A549 (cell line): ENCODE measurements around the gene PLEKHH2.

Source experiments
- CEBPB ChIP-seq, 2 experiments: fragments of >200 bp in 1 of 2; sonication (Bioruptor Twin) in 1 of 2; formaldehyde crosslinking in 1 of 2; IDR thresholded peaks; 2 replicates each; pipeline ENCODE4 v1.6.1; 2012 to 2016
- CHD4 ChIP-seq: fragments of 200-600 bp; sonication (generic); IDR thresholded peaks from 2 replicates; pipeline ENCODE4 v1.6.1; 2016; ENCODE audit warnings: antibody characterized with exemption, mild to moderate bottlenecking, borderline replicate concordance
- EHMT2 ChIP-seq: fragments of 200-600 bp; sonication (generic); IDR thresholded peaks from 2 replicates; pipeline ENCODE4 v1.6.1; 2016; ENCODE audit warnings: antibody characterized with exemption, low read depth, mild to moderate bottlenecking, moderate library complexity
- EP300 ChIP-seq, 2 experiments: fragments of >200 bp; sonication (Bioruptor Twin); formaldehyde crosslinking; IDR thresholded peaks; 2 replicates in 1 of 2; 3 replicates in 1 of 2; pipeline ENCODE4 v1.6.1; 2016 to 2017
- HDAC2 ChIP-seq: fragments of 200-600 bp; sonication (generic); IDR thresholded peaks from 2 replicates; pipeline ENCODE4 v1.6.1; 2016
- KDM1A ChIP-seq: fragments of 200-600 bp; sonication (generic); IDR thresholded peaks from 2 replicates; pipeline ENCODE4 v1.6.1; 2016; ENCODE audit warnings: low read depth, mild to moderate bottlenecking
- NFE2L2 ChIP-seq: fragments of 150-350 bp; conservative IDR thresholded peaks from 2 replicates; pipeline ENCODE4 v1.6.1; 2014; ENCODE audit warnings: low read length
- POLR2A ChIP-seq: IDR thresholded peaks from 2 replicates; pipeline ENCODE4 v1.6.1; 2012; ENCODE audit warnings: mild to moderate bottlenecking, low read length
- RAD21 ChIP-seq, 2 experiments: fragments of >200 bp in 1 of 2; sonication (Bioruptor Twin) in 1 of 2; formaldehyde crosslinking in 1 of 2; IDR thresholded peaks in 1 of 2; conservative IDR thresholded peaks in 1 of 2; 2 replicates in 1 of 2; 3 replicates in 1 of 2; pipeline ENCODE4 v1.6.1; 2012 to 2018; ENCODE audit warnings: inconsistent platforms in 1 of 2
- RFX5 ChIP-seq: fragments of 450-650 bp; IDR thresholded peaks from 2 replicates; pipeline ENCODE4 v1.7.1; 2014; ENCODE audit warnings: antibody characterized with exemption, mild to moderate bottlenecking, moderate library complexity
- TF ChIP-seq, protein P1 (sequence below): fragments of >200 bp; sonication (Bioruptor Twin); formaldehyde crosslinking; IDR thresholded peaks from 3 replicates; pipeline ENCODE4 v1.5.1; 2016
- TF ChIP-seq, protein P2 (sequence below): fragments of 250-450 bp; sonication (Bioruptor Pico); IDR thresholded peaks from 2 replicates; pipeline ENCODE4 v1.5.0; 2021; ENCODE audit warnings: mild to moderate bottlenecking, moderate library complexity, borderline replicate concordance
- TF ChIP-seq, protein P3 (sequence below): IDR thresholded peaks from 2 replicates; pipeline ENCODE4 v1.6.1; 2012
- TF ChIP-seq, protein P4 (sequence below): fragments of >200 bp; sonication (Bioruptor Twin); formaldehyde crosslinking; IDR thresholded peaks from 3 replicates; pipeline ENCODE4 v1.6.1; 2016

DNA sequence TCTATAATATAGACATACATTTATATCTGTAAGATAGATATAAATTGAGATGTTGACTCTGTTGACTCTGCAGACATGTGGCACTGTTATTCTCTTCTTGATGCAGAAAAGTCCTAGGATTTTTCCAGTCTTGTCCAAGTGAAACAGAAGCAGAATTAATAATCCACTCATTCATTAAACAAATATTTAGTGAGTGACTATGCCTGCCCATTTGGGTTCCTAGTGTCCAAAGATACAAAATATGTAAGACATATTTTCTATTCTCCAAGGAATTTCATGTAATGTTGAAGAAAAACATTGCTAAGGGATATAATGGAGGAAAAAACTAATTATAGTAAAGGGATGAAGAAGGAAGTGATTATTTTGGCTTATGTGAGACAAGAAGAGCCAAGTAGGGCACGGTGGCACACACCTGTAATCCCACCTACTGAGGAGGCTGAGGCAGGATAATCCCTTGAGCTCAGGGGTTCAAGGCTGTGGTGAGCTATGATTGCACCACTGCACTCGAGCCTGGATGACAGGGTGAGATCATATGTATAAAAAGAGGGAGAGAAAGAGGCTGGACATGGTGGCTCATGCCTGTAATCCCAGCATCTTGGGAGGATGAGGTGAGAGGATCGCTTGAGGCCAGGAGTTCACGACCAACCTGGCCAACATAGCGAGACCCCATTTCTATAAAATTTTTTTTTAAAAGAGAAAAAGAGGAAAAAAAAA, 19.9 kb upstream of the PLEKHH2 start:
- TF ChIP-seq, protein P1, sequence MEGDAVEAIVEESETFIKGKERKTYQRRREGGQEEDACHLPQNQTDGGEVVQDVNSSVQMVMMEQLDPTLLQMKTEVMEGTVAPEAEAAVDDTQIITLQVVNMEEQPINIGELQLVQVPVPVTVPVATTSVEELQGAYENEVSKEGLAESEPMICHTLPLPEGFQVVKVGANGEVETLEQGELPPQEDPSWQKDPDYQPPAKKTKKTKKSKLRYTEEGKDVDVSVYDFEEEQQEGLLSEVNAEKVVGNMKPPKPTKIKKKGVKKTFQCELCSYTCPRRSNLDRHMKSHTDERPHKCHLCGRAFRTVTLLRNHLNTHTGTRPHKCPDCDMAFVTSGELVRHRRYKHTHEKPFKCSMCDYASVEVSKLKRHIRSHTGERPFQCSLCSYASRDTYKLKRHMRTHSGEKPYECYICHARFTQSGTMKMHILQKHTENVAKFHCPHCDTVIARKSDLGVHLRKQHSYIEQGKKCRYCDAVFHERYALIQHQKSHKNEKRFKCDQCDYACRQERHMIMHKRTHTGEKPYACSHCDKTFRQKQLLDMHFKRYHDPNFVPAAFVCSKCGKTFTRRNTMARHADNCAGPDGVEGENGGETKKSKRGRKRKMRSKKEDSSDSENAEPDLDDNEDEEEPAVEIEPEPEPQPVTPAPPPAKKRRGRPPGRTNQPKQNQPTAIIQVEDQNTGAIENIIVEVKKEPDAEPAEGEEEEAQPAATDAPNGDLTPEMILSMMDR, result no peak
- TF ChIP-seq CHD4, result no peak
- TF ChIP-seq RAD21 (conservative IDR thresholded peaks at IDR 0.05 in 1 of 2, IDR thresholded peaks at IDR 0.05 in 1 of 2), result no peak
- no peak for TF ChIP-seq RFX5
- no peak for TF ChIP-seq NFE2L2
- no peak for TF ChIP-seq HDAC2
- TF ChIP-seq EP300 (IDR thresholded peaks at IDR 0.05), result no peak
- TF ChIP-seq, protein P2, sequence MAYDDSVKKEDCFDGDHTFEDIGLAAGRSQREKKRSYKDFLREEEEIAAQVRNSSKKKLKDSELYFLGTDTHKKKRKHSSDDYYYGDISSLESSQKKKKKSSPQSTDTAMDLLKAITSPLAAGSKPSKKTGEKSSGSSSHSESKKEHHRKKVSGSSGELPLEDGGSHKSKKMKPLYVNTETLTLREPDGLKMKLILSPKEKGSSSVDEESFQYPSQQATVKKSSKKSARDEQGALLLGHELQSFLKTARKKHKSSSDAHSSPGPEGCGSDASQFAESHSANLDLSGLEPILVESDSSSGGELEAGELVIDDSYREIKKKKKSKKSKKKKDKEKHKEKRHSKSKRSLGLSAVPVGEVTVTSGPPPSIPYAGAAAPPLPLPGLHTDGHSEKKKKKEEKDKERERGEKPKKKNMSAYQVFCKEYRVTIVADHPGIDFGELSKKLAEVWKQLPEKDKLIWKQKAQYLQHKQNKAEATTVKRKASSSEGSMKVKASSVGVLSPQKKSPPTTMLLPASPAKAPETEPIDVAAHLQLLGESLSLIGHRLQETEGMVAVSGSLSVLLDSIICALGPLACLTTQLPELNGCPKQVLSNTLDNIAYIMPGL (CRISPR knock-in tag), result no peak
- TF ChIP-seq POLR2A, result no peak
- TF ChIP-seq, protein P3, sequence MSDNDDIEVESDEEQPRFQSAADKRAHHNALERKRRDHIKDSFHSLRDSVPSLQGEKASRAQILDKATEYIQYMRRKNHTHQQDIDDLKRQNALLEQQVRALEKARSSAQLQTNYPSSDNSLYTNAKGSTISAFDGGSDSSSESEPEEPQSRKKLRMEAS, result no peak
- TF ChIP-seq CEBPB (IDR thresholded peaks at IDR 0.05), result no peak
- TF ChIP-seq, protein P4, sequence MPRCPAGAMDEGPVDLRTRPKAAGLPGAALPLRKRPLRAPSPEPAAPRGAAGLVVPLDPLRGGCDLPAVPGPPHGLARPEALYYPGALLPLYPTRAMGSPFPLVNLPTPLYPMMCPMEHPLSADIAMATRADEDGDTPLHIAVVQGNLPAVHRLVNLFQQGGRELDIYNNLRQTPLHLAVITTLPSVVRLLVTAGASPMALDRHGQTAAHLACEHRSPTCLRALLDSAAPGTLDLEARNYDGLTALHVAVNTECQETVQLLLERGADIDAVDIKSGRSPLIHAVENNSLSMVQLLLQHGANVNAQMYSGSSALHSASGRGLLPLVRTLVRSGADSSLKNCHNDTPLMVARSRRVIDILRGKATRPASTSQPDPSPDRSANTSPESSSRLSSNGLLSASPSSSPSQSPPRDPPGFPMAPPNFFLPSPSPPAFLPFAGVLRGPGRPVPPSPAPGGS, result no peak
- no peak for TF ChIP-seq KDM1A
- TF ChIP-seq EHMT2, result no peak
